Activated CD4-positive, alpha-beta T cell treated with anti-CD3 and anti-CD28 coated beads, Interleukin-2, amount 10 ng/mL, durations not matched to agents 7 days and 5 days (primary cell): ENCODE data around the gene PINK1. TPM values are rescaled to one million over a fixed set of nuclear protein-coding genes. Genes with fewer than 3 reads are reported as not detected.

ENCODE experiments used
- CTCF ChIA-PET: fragments of 350-600 bp; sonication (Branson Sonifier 250); formaldehyde crosslinking; loops from one replicate; lab custom pipeline; 2021; ENCODE audit warnings: antibody characterized with exemption; lab: Charles Lee
- POLR2A ChIA-PET: fragments of 350-600 bp; sonication (Branson Sonifier 250); formaldehyde crosslinking; loops from one replicate; lab custom pipeline; 2021; ENCODE audit warnings: antibody characterized with exemption; lab: Charles Lee
- DNase-seq: peaks from one replicate; pipeline ENCODE4 v3.0.0-alpha.2; 2020
- H3K27ac Mint-ChIP-seq: one replicate; pipeline ENCODE4 v1.8.0; 2021; ENCODE audit warnings: mild to moderate bottlenecking, moderate library complexity, mixed read lengths
- H3K27me3 Mint-ChIP-seq: one replicate; pipeline ENCODE4 v1.8.0; 2021; ENCODE audit warnings: mixed read lengths
- H3K36me3 Mint-ChIP-seq: one replicate; pipeline ENCODE4 v1.8.0; 2021; ENCODE audit warnings: low read depth, mixed read lengths
- H3K4me1 Mint-ChIP-seq: one replicate; pipeline ENCODE4 v1.8.0; 2021; ENCODE audit warnings: mixed read lengths
- H3K4me3 Mint-ChIP-seq: one replicate; pipeline ENCODE4 v1.8.0; 2021; ENCODE audit warnings: mild to moderate bottlenecking, moderate library complexity, mixed read lengths
- H3K9me3 Mint-ChIP-seq: one replicate; pipeline ENCODE4 v1.8.0; 2021; ENCODE audit warnings: mixed read lengths
- total RNA-seq, 2 experiments: library from RNA; stranded (reverse); gene quantifications; one replicate each; pipeline ENCODE4 v1.2.3, GENCODE V29; 2021

PINK1 gene
- total RNA-seq, 2 experiments from 2014 or later, result 3.1 to 4.1 TPM

DNA sequence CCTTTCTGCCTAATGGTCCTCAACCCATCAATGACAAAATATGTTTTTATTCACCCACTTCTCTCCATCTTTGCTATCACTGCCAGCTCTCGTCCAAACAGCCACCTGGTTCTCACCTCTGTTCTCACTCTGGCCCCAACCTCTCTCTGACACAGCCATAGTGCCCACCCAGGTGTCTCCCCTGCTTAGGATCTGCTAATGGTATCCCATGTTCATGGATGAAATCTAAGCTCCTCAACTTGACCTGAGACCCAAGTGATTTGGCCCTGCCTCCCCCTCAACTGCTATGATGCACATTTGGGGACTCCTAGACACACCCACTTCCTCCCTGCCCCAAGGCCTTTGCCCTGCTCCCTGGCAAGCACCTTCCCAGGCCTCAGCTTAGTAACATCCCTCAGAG, 58.6 kb downstream of the PINK1 start:
- H3K9me3 Mint-ChIP-seq, result no peaks in the 10 kb centered on the region
- peaks cover 7% of the 10 kb centered on the region for H3K4me1 Mint-ChIP-seq
- DNase-seq, result no peak
- no peaks in the 10 kb centered on the region for H3K36me3 Mint-ChIP-seq
- no peak overlapping the region for H3K27ac Mint-ChIP-seq
- no peak overlapping the region for H3K4me3 Mint-ChIP-seq
- ChIA-PET POLR2A (no interaction called here), CTCF (interaction anchor here (0.6 kb wide), 1 partner anchor 30 kb away, joined by 3 read pairs; no protein-coding TSS in a partner anchor)
- peaks cover 10% of the 10 kb centered on the region for H3K27me3 Mint-ChIP-seq

DNA sequence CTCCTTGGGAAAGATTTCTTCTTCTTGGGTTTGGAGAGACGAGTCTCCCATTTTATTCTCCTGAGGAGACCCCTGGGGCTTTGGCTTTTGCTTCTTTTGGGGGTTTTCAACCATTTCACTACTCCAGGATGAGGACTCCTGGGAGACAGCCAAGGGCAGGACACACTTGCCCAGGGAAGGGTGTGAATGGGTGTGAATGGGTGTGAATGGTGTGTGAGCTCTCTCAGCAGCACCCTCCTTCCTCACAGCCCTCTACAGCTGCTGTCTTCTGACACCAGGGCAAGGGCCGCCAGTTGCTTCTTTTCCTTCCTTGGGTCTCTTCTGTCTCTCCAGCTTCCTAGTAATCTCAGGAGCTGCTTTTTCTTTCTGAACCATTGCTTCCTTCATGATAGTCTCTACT, 60.4 kb downstream of the PINK1 start:
- Mint-ChIP-seq H3K4me3 (no peak overlapping the region), H3K27me3 (peaks cover 10% of the 10 kb centered on the region), H3K27ac (no peak overlapping the region), H3K4me1 (peaks cover 8% of the 10 kb centered on the region), H3K36me3 (no peaks in the 10 kb centered on the region), H3K9me3 (no peaks in the 10 kb centered on the region)
- CTCF ChIA-PET, result interaction anchor here (0.6 to 0.7 kb wide), 2 partner anchors 11 to 289 kb away, joined by 3 read pairs; no protein-coding TSS in a partner anchor
- POLR2A ChIA-PET, result no interaction called here
- no peak for DNase-seq

DNA sequence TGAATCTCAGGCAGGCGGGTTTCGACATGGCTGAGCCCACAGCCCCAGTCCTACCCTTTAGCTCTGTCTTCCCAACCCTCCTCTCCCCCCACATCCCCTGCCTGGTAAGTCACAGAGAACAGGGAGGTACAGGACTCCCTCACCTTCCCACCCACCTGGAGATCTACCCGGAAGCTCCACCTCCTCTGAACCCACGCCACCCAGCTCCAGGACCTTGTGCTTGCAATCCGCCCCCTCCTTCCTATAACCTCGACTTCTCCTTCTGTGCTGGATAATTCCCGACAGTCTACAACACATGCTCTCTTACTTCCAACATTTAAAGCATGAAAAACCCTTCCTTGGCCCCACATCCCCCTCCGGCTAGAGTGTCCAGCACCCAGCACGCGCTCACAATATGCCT, 62.3 kb downstream of the PINK1 start:
- no peak overlapping the region for H3K4me3 Mint-ChIP-seq
- H3K36me3 Mint-ChIP-seq, result no peaks in the 10 kb centered on the region
- POLR2A ChIA-PET, result no interaction called here

DNA sequence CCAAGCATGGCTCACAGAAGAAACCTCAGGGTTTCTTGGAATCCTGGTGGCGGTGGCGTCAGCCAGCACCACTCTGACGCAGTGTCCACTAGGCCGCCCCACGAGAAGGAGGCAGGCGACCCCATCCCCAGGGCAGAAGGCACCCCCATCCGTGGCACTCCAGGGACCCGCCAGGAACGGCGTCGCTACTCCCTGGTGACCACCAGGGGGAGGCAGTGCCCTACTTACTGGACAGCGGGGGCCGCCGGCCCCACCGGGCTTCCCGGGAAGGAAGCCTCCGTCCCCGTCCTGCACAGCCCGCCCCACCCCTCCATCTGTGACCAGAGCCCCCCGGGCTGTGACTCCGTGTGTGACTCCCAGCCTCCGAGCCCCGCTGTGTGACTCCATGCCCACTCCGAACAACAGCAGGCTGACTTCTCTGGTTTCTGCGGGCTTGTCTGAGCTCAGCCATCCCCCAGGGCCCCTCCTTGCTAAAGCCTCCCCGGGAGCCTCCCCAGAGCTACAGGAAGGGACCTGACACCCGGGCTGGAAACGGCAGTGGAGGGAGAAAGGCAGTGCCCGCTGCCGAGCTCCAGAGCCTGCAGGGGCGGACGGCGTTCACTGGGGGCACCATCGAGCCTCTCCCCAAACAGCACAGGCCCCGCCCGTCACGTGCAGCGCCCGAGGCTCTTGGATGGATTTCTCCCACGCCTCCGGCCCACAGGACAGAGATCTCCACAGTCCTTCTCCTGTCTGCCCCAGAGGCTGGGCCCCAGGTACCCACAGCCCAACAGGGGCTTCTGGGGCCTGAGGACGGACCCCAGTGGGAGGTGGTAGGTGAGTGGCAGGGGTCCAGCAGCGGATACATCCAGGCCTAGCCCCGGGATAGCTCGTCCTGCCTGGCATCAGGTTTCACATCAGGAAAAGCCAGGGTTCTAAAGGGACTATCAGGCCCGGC, 63.4 kb downstream of the PINK1 start:
- ChIA-PET POLR2A (no interaction called here), CTCF (interaction anchor here (0.7 to 2.7 kb wide), 20 partner anchors 9 to 672 kb away, joined by 3 to 19 read pairs (median 4); partner anchors contain the start of gene DDOST)
- H3K27me3 Mint-ChIP-seq, result peaks cover 11% of the 10 kb centered on the region
- peaks cover 8% of the 10 kb centered on the region for H3K4me1 Mint-ChIP-seq
- peak; percentile 78 for DNase-seq
- no peaks in the 10 kb centered on the region for H3K9me3 Mint-ChIP-seq
- no peaks in the 10 kb centered on the region for H3K36me3 Mint-ChIP-seq
- H3K27ac Mint-ChIP-seq, result peak overlapping the region; percentile 80
- peak overlapping the region; percentile 84 for H3K4me3 Mint-ChIP-seq

More for the DNA sequence above, 62.3 kb downstream of the PINK1 start:
- CTCF ChIA-PET, result interaction anchor here (0.5 to 2.7 kb wide), 5 partner anchors 8 to 522 kb away, joined by 3 to 14 read pairs (median 4); no protein-coding TSS in a partner anchor
- peaks cover 8% of the 10 kb centered on the region for H3K4me1 Mint-ChIP-seq
- no peak for DNase-seq
- H3K27ac Mint-ChIP-seq, result no peak overlapping the region
- peaks cover 11% of the 10 kb centered on the region for H3K27me3 Mint-ChIP-seq
- H3K9me3 Mint-ChIP-seq, result no peaks in the 10 kb centered on the region

DNA sequence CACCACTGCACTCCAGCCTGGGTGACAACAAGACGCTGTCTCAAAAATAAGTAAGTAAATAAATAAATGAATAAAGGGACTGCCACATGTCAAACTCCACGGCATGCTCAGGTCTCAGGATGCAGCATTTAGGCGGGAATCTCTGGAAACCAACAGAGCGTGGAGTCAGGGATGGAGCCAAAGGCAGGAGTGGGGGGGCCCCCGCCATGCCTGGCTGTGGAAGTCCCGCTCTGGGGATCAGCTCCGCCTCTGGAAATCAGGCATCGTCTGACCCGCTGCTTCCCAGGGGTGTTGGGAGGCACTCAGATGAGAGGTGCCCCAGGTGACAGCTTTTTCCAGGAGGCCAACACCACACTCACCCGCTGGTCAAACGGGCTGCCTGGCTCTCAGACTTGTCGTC, 64.3 kb downstream of the PINK1 start:
- POLR2A ChIA-PET, result no interaction called here
- H3K27ac Mint-ChIP-seq, result no peak overlapping the region
- H3K36me3 Mint-ChIP-seq, result no peaks in the 10 kb centered on the region
- CTCF ChIA-PET, result interaction anchor here (1.0 to 2.7 kb wide), 11 partner anchors 8 to 671 kb away, joined by 3 to 19 read pairs (median 5); partner anchors contain the start of gene DDOST
- no peak overlapping the region for H3K4me3 Mint-ChIP-seq
- no peaks in the 10 kb centered on the region for H3K9me3 Mint-ChIP-seq
- H3K27me3 Mint-ChIP-seq, result peaks cover 11% of the 10 kb centered on the region
- H3K4me1 Mint-ChIP-seq, result peaks cover 8% of the 10 kb centered on the region
- no peak for DNase-seq

DNA sequence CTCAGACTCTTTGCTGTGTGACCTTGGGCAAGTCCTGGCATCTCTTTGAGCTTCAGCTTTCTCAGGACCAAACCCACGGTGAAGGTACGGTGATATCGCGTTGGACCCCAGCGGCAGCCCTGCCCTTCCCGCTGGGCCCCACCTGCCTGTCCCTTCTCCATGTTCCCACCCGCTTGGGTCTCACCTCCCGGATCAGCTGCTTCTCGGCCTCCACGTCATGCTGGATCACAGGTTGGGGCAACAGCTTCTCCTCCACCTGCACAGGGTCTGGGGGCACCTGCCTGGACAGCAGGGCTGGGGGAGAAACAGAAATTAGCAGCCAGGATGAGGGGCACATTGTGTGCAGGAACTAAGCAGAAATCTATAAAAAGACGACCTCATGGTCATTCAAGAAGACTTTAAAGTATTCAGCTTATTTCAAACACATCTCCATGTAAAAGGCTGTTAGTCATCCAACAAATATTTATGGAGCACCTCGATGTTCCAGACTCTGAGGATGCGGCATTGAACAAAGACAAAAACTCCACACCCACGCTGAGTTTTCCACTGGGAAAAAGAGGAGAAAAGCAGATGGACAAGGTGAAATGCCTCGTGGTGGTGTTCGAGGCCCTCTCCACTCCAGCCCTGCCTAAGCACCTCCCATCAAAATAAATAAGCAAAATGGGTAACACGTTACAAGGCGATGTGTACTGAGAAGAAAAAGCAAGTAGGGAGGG, 65.1 kb downstream of the PINK1 start:
- Mint-ChIP-seq H3K27me3 (peaks cover 11% of the 10 kb centered on the region), H3K27ac (no peak overlapping the region), H3K36me3 (no peaks in the 10 kb centered on the region), H3K4me1 (peaks cover 8% of the 10 kb centered on the region), H3K9me3 (no peaks in the 10 kb centered on the region), H3K4me3 (no peak overlapping the region)
- ChIA-PET CTCF (interaction anchor here (0.6 to 2.7 kb wide), 8 partner anchors 9 to 982 kb away, joined by 3 to 19 read pairs (median 4); partner anchors contain the start of gene KIF17), POLR2A (no interaction called here)
- no peak for DNase-seq

DNA sequence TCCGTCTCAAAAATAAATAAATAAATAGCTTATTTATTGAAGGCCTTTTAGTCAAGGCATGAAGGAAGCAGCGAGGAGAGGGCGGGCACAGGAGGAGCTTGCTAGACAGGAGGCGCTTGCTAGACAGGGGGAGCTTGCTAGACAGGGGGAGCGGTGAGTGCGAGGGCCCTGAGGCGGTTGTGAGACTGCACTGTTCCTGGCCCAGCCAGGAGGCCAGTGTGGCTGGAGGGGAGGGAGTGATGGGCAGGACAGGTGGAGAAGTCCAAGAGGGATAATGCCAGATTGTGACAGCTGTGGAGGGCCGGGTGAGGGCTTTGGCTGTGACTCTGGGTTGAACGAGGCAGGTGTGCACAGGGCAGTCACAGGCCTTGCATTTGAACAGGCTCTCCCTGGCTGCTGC, 66.3 kb downstream of the PINK1 start:
- no peaks in the 10 kb centered on the region for H3K36me3 Mint-ChIP-seq
- ChIA-PET POLR2A (no interaction called here), CTCF (interaction anchor here (0.7 to 1.8 kb wide), 3 partner anchors 18 to 496 kb away, joined by 3 to 6 read pairs (median 3); partner anchors contain the start of gene KIF17)
- peaks cover 7% of the 10 kb centered on the region for H3K27me3 Mint-ChIP-seq
- H3K4me1 Mint-ChIP-seq, result peaks cover 8% of the 10 kb centered on the region
- no peak overlapping the region for H3K27ac Mint-ChIP-seq
- H3K9me3 Mint-ChIP-seq, result no peaks in the 10 kb centered on the region
- no peak for DNase-seq
- no peak overlapping the region for H3K4me3 Mint-ChIP-seq

DNA sequence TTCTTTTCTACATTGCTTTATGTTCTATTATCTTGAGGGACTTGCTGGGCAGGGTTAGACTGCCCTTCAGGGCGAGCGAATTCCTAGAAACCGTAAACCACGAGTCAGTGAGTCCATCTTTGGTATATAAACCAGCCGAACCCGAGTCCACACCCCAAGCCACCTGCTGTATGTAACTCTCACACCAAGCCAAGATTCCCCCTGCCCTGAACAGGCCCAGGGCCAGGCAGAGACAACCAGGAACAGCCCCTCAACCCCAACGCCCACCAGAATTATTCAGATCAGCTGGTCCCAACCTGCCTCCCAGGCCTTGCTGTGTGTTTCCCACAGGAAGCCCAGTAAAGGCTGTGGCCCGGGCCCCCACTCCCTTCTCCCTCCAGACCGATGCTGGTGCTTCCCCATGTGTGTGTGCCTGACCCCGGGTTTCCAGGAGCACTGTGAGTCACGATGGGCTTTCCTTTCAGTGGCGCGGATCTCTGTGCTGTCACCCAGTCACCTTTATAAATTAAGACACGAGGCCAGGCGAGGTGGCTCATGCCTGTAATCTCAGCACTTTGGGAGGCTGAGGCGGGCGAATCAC, 67.5 kb downstream of the PINK1 start:
- no peak for DNase-seq
- POLR2A ChIA-PET, result no interaction called here
- Mint-ChIP-seq H3K4me3 (no peak overlapping the region), H3K9me3 (no peaks in the 10 kb centered on the region), H3K36me3 (no peaks in the 10 kb centered on the region), H3K27me3 (peaks cover 3% of the 10 kb centered on the region), H3K4me1 (peaks cover 8% of the 10 kb centered on the region), H3K27ac (no peak overlapping the region)
- CTCF ChIA-PET, result no interaction called here

Other genes starting within 250 kb of the PINK1 start
- under 1 TPM; 0.37 to 0.45 TPM for gene CAMK2N1, start 147.2 kb upstream of the PINK1 start, total RNA-seq
- gene MUL1, start 125.3 kb upstream of the PINK1 start, total RNA-seq, result 10 to 100 TPM; 17.4 to 20.1 TPM
- gene FAM43B, start 80.9 kb upstream of the PINK1 start, total RNA-seq, result not detected
- gene CDA, start 44.4 kb upstream of the PINK1 start, total RNA-seq, result not detected
- gene DDOST, start 27.9 kb downstream of the PINK1 start, total RNA-seq, result 100 to 1,000 TPM; 145 to 152 TPM
- gene KIF17, start 84.5 kb downstream of the PINK1 start, total RNA-seq, result not detected
- gene SH2D5, start 99.2 kb downstream of the PINK1 start, total RNA-seq, result not detected
- gene HP1BP3, start 153.8 kb downstream of the PINK1 start, total RNA-seq, result 100 to 1,000 TPM; 369 to 407 TPM